OCI-LY7 (cell line): ENCODE results near the gene MYO18A.

Source experiments
- CTCF ChIP-seq: fragments of 200-600 bp; sonication (generic); conservative IDR thresholded peaks from 2 replicates; pipeline ENCODE4 v1.5.1; 2014; ENCODE audit warnings: mild to moderate bottlenecking, antibody characterized with exemption, low read length, moderate library complexity, mixed read lengths
- EZH2phosphoT487 ChIP-seq: fragments of 200-600 bp; sonication (generic); IDR thresholded peaks from 2 replicates; pipeline ENCODE4 v1.6.1; 2018; ENCODE audit warnings: low read depth, borderline replicate concordance, mild to moderate bottlenecking, mixed run types, antibody characterized with exemption, low read length, moderate library complexity, mixed read lengths

GRCh38 chr17:29046473-29046839, 133.7 kb downstream of the MYO18A start:
- TF ChIP-seq CTCF (no peak), EZH2phosphoT487 (no peak)
